Ureter (tissue), 1 donor: ENCODE measurements around the gene SNAPC3. TPM values are rescaled to one million over a fixed set of nuclear protein-coding genes. Genes with fewer than 3 reads are reported as not detected.
"Not testable (repeated sequence)": the region's sequence is repeated elsewhere in the genome, so short reads cannot be mapped to it uniquely, and the experiment has no call there.

ENCODE experiments used
- DNase-seq: peaks from one replicate; pipeline ENCODE4 v3.0.0-alpha.2; 2020; ENCODE audit warnings: low spot score
- total RNA-seq: library from RNA; stranded (reverse); gene quantifications from one replicate; pipeline ENCODE4 v1.2.4, GENCODE V29; 2023
- donor health status: DM: yes; HTN: yes; CAD: no.

The SNAPC3 gene
- total RNA-seq = 40.5 TPM

DNA sequence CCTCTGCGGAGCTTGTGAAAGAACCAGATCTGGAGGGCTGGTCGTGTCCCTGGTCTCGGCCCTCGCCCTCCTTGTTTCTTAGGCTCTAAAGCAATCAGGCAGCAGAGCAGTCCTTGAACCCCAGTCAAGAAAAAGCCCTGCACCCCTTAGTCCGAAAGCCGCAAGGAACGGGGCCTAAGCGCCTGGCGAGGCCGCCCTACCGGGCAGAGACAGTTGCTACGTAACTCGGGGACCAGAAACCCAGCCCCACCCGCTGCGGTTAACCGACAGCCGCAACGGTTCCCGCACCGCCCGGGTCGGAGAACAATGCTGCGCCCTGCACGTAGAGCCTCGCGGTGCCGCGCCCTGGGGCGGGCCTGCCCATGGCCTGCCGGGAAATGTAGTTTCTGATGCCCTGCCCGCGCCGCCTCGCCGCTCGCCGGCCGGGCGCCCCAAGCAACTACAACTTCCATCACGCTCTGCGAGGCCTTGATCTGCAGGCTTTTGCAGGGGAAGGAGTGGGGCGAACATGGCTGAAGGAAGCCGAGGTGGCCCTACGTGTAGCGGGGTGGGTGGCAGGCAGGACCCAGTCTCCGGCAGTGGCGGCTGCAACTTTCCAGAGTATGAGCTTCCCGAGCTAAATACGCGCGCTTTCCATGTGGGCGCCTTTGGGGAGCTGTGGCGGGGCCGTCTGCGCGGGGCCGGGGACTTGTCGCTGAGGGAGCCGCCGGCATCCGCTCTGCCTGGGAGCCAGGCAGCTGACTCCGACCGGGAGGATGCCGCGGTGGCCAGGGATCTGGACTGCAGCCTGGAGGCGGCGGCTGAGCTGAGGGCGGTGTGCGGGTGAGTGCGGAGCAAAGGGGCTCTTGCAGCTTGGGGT is at the start of gene SNAPC3:
SNAPC3 (plus strand) TSS at position 505 of the 859 bp plus-strand sequence; CDS start at position 509, 4 bp downstream.
- peak; percentile 95 for DNase-seq

DNA sequence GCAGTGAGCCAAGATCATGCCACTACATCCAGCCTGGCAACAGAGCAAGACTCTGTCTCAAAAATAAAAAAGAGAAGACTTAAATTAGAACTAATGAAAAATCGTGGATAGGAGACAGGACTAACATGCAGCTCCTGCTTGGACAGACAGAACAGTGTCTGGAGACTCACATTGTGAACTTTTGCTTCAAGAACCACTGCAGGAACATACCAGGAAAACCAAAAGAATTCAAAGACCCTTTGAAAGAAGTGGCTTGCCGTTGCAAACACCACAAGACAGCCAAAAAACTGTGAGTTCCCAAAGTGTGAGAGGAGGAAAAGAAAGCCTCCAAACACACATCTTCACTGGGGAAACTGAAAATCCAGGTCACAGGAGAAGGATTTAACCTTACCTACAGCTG is 48.8 kb upstream of the SNAPC3 start:
- no peak for DNase-seq

GRCh38 chr9:15374310-15374709 is 48.4 kb upstream of the SNAPC3 start:
- no peak for DNase-seq

DNA sequence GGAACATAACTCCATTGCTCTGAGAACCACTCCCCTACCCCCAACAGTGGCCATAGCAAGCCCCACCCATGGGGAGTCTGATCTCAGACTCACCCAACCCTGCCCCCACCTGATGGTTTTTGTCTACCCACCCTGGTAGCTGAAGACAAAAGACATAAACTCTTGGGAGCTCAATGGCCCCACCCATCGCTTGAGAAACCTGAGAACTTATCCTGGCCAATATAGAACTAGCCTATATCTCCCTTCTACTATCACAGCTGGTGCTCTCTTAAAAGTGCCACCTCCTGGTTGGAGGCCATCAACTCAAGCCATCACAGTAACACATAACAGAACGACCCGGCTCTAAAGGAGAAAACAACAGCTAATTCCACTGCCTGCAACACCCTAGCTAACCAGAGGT is 47.9 kb upstream of the SNAPC3 start:
- no peak for DNase-seq

GRCh38 chr9:15377625-15378540 is 44.8 kb upstream of the SNAPC3 start:
- DNase-seq = no peak

DNA sequence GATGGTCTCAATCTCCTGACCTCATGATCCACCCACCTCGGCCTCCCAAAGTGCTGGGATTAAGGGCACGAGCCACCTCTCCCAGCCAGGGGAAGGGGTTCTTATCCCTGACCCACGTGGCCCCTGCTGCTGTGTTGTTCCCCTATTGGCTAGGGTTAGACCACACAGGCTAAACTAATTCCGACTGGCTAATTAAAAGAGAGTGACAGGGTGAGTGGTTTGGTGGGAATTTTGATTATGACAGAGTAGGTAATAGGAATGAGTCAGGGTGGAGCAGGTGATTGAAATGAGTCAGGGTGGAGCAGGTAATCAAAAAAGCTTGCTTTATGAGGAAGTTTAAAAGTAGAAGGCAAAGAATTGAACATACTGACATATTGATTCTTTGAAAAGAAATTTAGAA is 43.4 kb upstream of the SNAPC3 start:
- DNase-seq = not testable (repeated sequence)

GRCh38 chr9:15379888-15380287 is 42.8 kb upstream of the SNAPC3 start:
- not testable (repeated sequence) for DNase-seq

DNA sequence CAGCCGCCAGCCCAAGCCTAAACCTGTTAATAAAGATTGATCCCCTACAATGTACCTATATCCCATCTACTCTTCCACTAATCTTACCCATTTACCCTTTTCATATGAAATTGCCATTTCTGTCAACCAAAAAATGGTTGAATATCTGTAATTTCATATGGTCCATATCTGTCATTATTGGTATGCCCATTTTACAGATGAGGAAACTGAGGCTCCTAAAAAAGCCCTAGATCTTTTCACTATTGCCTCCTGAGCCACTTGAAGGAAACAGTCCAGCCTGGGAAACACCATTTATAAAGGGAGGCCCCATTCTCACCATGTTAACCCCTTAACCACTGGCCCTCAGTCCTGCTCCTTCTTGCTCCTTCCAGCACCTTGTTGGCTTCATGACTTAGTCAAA is 41.2 kb upstream of the SNAPC3 start:
- DNase-seq = no peak

DNA sequence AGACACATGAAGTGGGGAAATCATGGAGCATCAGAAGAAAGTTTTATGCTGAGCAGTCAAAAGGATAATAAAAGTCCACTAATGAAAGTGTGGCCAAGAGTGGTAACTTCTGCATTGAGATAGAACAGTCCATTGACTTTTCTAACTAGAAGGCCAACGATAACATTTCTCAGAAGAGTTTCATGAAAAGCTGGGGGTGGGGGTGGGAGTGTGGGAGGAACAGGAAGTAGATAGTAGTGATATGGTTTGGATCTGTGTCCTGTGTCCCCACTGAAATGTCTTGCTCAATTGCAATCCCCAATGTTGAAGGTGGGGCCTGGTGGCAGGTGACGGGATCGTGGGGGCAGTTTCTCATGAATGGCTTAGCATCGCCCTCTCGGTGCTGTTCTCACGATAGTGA is 36.2 kb upstream of the SNAPC3 start:
- DNase-seq = no peak

GRCh38 chr9:15389173-15389572 is 33.5 kb upstream of the SNAPC3 start:
- no peak for DNase-seq

GRCh38 chr9:15389631-15390030 is 33.0 kb upstream of the SNAPC3 start:
- DNase-seq = no peak

- no peak for DNase-seq
These were observed 32.5 kb upstream of the SNAPC3 start for GRCh38 chr9:15390201-15390600.

GRCh38 chr9:15392363-15392762 is 30.3 kb upstream of the SNAPC3 start:
- DNase-seq = no peak

DNA sequence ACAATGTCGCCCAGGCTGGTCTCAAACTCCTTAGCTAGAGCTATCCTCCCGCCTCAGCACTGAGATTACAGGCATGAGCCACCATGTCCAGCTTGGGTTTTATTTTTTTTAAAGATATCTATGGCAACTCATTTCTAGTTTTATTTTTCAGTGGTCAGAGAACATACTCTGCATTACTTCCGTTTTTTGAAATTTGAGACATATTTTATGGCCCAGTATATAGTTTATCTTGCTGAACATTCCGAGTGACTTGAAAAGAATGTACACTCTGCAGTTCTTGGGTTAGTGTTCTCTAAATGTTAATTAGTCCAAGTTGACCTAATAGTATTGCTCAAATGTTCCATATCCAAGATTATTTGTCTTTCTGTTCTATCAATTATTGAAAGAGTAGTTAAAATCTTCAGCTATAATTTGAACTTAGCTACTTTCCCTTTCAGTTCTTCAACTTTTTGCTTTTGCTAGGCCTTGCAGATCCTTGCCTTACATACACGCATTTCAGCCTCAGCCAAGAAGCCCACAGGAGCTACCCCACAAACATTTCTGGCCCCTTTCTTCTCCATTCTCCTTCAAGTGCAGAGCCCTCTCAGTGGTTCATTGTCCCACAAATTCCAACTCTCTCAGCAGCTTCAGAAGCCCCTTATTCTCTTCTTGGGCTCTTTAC is 22.3 kb upstream of the SNAPC3 start:
- no peak for DNase-seq

DNA sequence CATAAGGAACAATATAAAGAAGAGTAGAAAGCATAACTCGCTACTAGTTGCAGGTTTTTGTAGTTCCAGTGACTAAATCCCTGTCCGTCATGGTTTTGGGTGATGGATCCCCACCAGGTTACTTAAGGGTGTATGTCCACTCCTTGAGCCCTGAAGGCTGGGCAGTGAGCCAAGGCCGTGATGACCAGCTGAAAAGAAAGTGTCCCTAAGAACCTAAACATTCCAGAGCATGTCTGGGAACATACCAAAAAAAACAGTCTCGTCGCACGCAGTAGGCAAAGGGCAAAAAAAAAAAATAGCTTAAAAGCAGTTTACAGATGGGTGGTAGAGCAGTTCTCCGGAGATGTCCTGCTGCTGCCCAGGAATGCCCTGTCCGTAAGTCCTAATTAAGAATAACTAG is 21.4 kb upstream of the SNAPC3 start:
- no peak for DNase-seq

GRCh38 chr9:15403155-15403554 is 19.5 kb upstream of the SNAPC3 start:
- no peak for DNase-seq

- DNase-seq = no peak
These were observed 18.5 kb upstream of the SNAPC3 start for GRCh38 chr9:15404171-15404570.

GRCh38 chr9:15416880-15417279 is 5.8 kb upstream of the SNAPC3 start:
- no peak for DNase-seq

DNA sequence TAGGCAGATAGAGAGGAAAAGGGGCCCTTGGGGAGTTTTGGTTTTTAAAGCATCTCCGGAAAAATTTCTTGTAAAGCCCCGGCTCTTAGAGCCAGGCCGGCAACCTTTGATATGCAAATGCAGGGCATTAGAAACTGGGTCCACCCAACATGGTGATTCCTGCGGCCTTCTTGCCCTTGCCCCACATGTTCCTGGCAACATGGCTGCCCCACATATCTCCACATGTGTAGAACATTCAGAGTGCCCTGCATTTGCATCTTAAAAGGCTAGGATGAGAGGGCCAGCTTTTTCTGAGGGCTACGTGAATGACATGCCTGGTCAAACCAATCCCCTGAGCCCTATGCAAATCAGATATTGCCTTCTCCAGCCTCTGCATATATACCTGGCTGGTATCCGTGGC is 5.0 kb upstream of the SNAPC3 start:
- DNase-seq = no peak

DNA sequence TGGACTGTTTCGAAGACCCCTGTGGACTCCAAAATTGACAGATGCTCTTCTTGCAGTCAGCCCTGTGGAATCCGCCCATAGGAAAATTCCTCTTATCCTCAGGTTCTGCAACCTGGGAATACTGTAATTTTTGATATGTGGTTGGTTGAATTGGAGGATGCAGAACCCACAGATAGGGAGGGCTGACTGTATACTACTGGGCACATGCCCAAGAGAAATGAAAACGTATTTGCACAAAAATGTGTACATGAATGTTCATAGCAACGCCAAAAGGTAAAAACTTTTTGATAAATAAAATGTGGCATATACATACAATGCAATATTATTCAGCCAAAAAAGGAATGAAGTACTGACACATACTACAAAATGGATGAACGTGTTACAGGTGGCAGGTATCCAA is 1.9 kb upstream of the SNAPC3 start:
- no peak for DNase-seq

GRCh38 chr9:15421532-15421931 is 1.1 kb upstream of the SNAPC3 start:
- no peak for DNase-seq

DNA sequence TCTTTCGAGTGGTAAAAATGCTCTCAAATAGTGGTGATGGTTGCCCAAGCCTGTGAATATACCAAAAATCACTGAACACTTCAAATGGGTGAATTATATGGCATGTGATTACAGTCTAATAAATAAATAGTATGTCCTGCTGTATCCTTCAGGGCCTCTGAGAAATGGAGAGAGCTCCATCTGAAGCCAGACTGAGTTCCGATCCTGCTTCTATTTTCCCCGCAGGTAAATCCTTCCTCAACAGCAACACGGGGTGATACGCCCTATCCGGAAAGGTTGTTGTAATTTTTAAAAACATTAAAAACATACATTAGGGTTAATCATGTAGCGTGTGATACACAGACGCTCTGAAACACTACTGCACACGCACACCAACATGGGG is 695 bp upstream of the SNAPC3 start:
- DNase-seq = no peak
